ENCODE measurements around the gene CABP2.

CABP2 gene

DNA sequence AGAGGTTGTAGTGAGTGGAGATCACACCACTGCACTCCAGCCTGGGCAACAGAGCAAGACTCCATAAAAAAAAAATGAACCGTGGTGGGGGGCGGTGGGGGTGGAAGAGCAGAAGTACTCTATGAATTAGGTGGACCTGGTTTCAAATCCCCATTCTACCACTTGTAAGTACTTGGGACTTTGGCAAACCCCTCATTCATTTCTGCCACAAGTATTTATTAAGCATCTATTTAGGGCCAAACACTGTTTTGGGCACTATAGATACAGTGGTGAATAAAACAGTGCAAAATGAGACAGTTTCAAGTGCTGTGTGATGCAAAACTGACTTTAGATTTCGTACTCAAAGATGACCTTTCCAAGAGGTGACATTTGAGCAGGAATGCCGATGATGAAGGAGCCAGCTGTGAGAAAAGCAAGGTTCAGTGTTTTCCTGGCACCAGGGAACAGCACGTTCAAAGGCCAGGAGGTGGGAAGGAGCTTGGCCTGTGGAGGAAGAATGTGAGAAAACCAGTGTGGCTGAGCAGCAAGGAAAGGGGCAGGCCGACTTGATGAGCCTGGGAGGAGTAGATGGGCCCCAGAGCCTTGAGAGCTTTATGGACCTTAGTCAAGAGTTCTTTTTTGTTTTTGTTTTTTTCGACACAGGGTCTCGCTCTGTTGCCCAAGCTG lies 52.8 kb downstream of the CABP2 start:
- DNase-seq, result no peak

DNA sequence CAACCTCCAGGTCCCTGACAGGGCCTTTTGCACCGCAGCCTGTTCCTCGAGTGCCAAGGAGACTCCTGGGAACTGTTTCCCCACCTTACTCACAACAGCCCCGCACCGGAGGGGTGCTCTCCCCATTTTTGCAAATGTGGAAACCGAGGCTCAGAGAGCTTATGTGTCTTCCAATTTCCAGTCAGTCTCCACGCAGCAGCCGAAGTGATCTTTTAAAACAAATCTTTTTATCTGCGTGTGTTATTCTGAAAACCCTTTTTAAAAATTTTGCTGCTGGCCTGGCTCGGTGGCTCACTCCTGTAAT lies 53.8 kb downstream of the CABP2 start:
- DNase-seq, result no peak
